Measurements from ENCODE around the gene EPHA2. TPM values are rescaled to one million over a fixed set of nuclear protein-coding genes. Genes with fewer than 3 reads are reported as not detected.

EPHA2 gene
- total RNA-seq, 1 donor from 2014 or later, result 76.3 TPM

GRCh38 chr1:16134066-16134801, 21.6 kb downstream of the EPHA2 start:
- Mint-ChIP-seq H3K4me3 (no peak overlapping the region), H3K27ac (peak overlapping the region; percentile 61), H3K9me3 (no peaks in the 10 kb centered on the region), H3K27me3 (ENCODE audit: low read depth) (no peaks in the 10 kb centered on the region), H3K36me3 (peaks cover 22% of the 10 kb centered on the region), H3K4me1 (peaks cover 12% of the 10 kb centered on the region)
- no peak for DNase-seq (ENCODE audit: low spot score in 2 of 2, unreplicated experiment in 2 of 2)
- TF ChIP-seq, protein P1, sequence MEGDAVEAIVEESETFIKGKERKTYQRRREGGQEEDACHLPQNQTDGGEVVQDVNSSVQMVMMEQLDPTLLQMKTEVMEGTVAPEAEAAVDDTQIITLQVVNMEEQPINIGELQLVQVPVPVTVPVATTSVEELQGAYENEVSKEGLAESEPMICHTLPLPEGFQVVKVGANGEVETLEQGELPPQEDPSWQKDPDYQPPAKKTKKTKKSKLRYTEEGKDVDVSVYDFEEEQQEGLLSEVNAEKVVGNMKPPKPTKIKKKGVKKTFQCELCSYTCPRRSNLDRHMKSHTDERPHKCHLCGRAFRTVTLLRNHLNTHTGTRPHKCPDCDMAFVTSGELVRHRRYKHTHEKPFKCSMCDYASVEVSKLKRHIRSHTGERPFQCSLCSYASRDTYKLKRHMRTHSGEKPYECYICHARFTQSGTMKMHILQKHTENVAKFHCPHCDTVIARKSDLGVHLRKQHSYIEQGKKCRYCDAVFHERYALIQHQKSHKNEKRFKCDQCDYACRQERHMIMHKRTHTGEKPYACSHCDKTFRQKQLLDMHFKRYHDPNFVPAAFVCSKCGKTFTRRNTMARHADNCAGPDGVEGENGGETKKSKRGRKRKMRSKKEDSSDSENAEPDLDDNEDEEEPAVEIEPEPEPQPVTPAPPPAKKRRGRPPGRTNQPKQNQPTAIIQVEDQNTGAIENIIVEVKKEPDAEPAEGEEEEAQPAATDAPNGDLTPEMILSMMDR (IDR thresholded peaks at IDR 0.05; ENCODE audit: unreplicated experiment), result no peak

DNA sequence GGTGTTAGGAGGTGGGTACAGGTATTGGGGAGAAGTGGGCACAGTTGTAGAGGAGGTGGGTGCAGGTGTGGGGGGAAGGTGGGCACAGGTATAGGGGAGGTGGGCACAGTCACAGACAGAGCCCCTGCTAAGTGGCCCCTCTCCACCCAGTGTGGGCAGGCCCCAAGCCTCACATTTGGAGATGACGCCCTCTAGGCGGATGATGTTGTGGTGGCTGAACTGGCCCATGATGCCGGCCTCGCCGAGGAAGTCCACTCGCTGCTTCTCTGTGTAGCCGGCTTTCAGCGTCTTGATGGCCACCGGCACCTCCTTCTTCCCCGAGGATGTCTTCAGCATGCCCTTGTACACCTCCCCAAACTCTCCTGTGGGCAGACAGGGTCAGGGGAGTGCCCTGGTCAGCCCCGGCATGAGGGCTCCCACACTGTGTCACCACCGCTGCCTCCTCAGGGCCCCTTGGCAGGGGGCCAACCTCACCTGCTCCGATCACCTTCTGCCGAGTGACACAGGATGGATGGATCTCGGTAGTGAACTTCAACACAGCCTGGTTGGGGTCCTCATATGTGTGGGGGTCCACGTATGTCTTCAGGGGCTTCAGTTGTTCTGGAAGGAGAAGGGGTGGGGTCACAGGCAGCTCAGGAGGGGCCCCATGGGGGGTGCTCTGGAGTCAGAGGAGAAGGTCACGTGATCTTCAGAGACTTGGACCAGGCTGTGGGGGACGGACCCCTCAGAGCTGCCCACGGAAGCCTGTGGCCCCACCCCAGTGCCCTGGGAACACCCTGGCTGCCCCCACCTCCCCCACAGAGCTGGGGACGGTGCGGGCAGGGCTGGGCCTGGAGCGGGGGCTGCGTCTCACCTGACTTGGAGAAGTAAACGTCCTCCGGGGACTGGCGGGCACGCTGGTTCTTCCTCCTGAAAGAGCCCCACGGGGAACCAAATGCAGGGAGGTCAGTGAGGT, 22.6 kb downstream of the EPHA2 start:
- H3K27me3 Mint-ChIP-seq (ENCODE audit: low read depth), result no peaks in the 10 kb centered on the region
- H3K4me3 Mint-ChIP-seq, result no peak overlapping the region
- peaks cover 25% of the 10 kb centered on the region for H3K36me3 Mint-ChIP-seq
- H3K27ac Mint-ChIP-seq, result peak overlapping the region; percentile 61
- TF ChIP-seq, protein P1 (IDR thresholded peaks at IDR 0.05; ENCODE audit: unreplicated experiment), result no peak
- no peaks in the 10 kb centered on the region for H3K9me3 Mint-ChIP-seq
- DNase-seq (ENCODE audit: low spot score in 2 of 2, unreplicated experiment in 2 of 2), result no peak
- H3K4me1 Mint-ChIP-seq, result peaks cover 4% of the 10 kb centered on the region

GRCh38 chr1:16132325-16132785, 23.5 kb downstream of the EPHA2 start:
- Mint-ChIP-seq H3K9me3 (no peaks in the 10 kb centered on the region), H3K36me3 (peaks cover 25% of the 10 kb centered on the region), H3K27me3 (ENCODE audit: low read depth) (no peaks in the 10 kb centered on the region), H3K27ac (no peak overlapping the region), H3K4me3 (no peak overlapping the region), H3K4me1 (peaks cover 5% of the 10 kb centered on the region)
- DNase-seq (ENCODE audit: low spot score in 2 of 2, unreplicated experiment in 2 of 2), result no peak
- TF ChIP-seq, protein P1 (IDR thresholded peaks at IDR 0.05; ENCODE audit: unreplicated experiment), result no peak

GRCh38 chr1:16131636-16132324, 24.1 kb downstream of the EPHA2 start:
- DNase-seq (ENCODE audit: low spot score in 2 of 2, unreplicated experiment in 2 of 2), result no peak
- no peaks in the 10 kb centered on the region for H3K27me3 Mint-ChIP-seq (ENCODE audit: low read depth)
- no peak overlapping the region for H3K4me3 Mint-ChIP-seq
- TF ChIP-seq, protein P1 (IDR thresholded peaks at IDR 0.05; ENCODE audit: unreplicated experiment), result no peak
- H3K36me3 Mint-ChIP-seq, result peaks cover 25% of the 10 kb centered on the region
- H3K4me1 Mint-ChIP-seq, result peaks cover 5% of the 10 kb centered on the region
- no peaks in the 10 kb centered on the region for H3K9me3 Mint-ChIP-seq
- H3K27ac Mint-ChIP-seq, result no peak overlapping the region

DNA sequence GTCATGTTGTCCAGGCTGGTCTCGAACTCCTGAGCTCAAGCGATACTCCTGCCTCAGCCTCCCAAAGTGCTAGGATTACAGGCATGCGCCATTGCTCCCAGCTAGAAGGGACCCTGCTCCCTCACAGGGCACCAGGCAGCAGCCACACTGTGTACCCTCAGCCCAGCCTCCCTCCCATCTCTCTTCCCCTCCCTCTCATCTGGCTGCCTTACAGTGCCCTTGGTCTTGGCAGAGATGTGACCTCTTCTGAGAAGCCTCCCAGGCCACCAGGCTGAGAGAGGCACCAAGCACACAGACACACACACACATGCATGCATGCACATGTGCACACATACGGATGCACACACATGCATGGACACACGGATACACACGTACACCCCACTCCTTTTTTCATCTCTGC, 25.0 kb downstream of the EPHA2 start:
- H3K36me3 Mint-ChIP-seq, result peaks cover 24% of the 10 kb centered on the region
- TF ChIP-seq, protein P1 (IDR thresholded peaks at IDR 0.05; ENCODE audit: unreplicated experiment), result no peak
- H3K4me1 Mint-ChIP-seq, result peaks cover 5% of the 10 kb centered on the region
- H3K27me3 Mint-ChIP-seq (ENCODE audit: low read depth), result no peaks in the 10 kb centered on the region
- no peak for DNase-seq (ENCODE audit: low spot score in 2 of 2, unreplicated experiment in 2 of 2)
- no peaks in the 10 kb centered on the region for H3K9me3 Mint-ChIP-seq
- no peak overlapping the region for H3K27ac Mint-ChIP-seq
- H3K4me3 Mint-ChIP-seq, result no peak overlapping the region
